Stimulated activated CD8-positive, alpha-beta memory T cell treated with anti-CD3 and anti-CD28 coated beads, Interleukin-15, amount 100 ng/mL, for 24 hours (primary cell): Measurements from ENCODE around the gene HSPG2.
A peak's percentile ranks its signal among the peaks of the same experiment; 100 is the strongest.
"Not testable (repeated sequence)": the region's sequence is repeated elsewhere in the genome, so short reads cannot be mapped to it uniquely, and the experiment has no call there.

Experiments
- DNase-seq: peaks from one replicate; pipeline ENCODE4 v3.0.0-alpha.2; 2020; ENCODE audit warnings: low read depth

HSPG2 gene

DNA sequence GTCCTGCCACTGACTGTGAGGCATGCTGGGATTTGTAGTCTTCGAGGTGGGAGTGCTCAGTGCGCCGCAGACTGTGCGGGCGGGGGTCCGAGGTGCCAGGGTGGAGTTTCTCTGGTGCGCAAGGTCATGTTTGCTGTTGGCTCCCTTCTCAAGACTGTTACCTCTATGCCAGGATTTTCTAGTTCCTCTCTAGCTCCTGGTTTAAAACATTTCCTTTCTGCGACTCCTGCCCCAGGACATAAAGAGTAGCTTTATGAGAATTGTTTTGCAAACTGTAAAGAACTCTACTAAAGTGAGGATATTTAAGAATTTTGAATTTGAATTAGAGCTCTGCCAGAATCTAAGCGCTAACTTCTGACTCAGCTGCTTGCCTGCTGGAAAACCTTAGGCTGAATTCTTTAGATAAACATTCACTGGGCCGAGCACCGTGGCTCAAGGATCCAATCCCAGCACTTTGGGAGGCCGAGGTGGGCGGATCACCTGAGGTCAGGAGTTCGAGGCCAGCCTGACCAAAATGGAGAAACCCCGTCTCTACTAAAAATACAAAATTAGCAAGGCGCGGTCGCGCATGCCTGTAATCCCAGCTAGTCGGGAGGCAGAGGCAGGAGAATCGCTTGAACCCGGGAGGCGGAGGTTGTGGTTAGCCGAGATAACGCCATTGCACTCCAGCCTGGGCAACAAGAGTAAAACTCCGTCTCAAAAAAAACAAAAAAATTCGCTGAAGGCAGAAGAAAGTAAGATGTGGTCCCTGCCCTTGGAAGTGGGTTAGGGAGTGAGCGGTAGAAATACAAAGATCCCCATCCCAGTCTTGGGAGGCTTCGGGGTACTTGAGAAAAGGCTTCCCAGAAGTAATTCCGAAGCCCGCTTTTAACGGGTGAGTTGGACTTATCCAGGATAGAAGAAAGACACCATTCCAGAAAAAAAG, 153.2 kb downstream of the HSPG2 start:
- no peak for DNase-seq

DNA sequence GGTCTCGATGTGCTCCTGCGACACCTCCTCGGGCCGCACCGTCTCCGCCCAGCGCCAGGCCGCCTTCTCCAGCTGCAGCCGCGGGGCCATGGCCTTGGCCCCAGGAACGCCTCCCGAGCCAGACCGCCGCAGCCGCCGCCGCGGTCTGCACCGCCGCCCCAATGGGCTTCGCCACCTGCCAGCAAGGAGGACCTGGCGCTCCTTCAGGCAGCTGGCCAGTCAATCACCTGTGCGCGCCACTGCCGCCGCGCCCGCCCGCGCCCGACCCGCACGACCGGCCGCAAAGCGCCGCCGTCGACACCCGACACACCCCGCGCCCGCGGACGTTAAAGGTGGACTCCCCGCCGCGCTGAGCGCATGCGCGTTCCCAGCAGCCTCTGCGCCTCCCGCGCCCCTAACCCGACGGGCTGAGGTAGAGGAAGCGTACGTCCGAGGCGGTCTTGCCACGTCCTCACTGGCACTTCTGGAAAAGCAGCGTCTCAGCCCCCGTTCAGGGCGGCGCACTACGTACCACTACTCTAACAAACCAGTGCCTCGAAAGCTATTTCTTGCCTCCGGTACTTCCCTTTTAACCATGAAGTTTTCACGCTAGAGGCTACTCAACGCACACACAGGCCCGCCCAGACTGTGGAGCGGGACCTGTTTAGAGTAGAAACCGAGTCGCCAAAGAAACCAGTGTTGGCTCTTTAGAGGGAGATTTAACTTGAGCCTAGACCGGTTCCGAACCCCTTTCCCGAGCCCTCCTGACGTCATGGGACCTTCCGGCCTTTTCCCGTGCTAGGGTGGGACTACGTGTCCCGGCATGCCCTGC, 154.0 kb downstream of the HSPG2 start, which contains the start of gene USP48:
Gene USP48, minus strand, starts transcription at position 282 of the 811 bp plus-strand sequence. Its CDS starts 192 bp downstream, at position 90.
- DNase-seq = peak; percentile 94

DNA sequence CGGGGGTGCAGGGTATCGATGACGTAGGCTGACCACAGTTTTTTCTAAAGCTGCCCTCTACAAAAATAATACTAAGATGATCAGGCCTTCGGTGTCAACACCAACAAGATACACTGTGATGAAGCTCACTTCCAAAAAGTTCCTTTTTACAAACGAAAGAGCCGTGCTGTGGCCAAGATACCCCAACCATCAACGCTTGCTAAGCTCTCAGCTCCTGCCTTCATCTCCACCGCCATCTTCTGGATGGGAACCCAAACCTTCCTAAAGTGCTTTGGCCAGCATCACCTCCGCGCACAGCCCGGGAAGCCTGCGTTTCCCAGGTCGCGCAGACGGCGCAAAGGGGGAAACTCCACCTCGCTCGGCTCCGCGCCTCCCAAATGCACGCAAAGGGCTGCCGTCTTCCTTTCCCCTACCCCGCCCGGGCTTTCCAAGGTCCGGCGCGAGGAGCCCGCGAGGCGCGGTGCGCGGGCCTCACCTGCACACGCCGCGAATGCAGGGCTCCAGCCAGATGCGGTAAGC, 154.7 kb downstream of the HSPG2 start:
- DNase-seq = no peak

DNA sequence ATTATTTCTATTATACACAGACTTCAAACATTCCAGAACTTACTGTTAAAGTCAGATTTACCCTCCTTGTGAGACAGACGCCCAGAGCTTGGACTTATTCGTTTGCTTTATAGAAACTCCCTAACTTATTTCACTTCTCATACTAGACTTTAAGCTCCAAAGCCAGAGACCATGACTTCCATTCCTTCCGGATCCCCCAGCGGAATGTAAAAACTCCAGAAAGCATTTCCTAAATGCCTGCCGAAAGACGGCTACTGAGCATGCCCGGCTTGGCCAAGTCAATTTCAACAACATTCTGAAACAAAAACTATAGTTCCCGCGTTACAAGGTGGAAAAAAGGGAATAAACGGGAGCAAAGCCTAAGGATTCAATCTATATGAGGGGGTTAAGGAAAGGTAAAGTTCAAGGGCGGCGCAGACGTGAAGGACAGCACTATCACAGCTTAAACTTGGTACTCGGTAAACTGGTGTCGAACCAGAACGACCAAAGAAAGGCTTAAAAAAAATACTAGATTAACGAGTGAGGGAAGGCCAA, 155.2 kb downstream of the HSPG2 start:
- DNase-seq = no peak

DNA sequence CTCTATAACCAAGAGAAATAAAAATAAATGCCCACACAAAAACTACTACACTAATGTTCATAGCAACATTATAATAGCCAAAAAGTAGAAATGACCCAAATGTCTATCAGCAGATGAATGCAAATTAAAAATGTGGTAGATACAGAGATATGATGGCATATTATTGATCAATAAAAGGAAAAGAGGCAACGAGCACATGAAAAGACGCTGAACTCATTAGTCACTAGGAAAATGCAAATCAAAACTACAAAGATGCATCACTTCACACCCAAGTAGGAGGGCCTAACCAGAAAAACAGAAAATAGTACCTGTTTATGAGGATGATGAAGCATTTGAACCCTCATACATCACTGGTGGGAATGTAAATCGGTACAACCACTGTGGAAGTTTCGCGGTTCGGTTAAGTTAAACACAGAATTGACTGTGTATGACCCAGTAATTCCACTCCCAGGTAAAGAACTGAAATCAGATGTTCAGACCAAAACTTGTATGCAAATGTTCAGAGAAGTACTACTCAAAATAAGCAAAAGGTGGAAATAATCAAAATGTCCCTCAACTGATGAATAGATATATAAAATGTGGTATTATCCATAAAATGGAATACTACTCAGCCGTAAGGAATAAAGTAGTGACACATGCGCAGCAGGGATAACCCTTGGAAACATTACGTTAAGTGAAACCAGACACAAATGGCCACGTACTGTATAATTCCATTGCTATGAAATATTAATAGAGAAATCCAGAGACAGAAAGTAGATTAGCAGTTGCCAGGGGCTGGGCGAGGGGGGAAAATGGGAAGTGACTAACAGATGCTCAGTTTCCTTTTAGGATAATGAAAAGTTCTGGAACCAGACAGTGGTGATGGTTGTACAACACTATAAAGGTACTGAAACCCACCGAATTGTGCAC, 157.2 kb downstream of the HSPG2 start:
- no peak for DNase-seq

DNA sequence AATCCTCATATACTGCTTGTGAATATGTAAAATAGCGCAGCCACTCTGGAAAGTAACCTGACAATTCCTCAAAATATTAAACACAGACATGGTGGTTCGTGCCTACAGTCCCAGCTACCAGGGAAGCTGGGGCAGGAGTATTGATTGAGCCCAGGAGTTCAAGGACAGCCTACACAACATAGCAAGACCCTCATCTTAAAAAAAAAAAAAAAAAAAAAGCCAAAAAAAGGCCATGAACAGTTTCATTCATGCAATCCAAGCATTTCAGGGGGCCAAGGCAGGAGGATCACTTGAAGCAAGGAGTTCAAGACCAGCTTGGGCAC, 158.7 kb downstream of the HSPG2 start:
- DNase-seq = no peak

DNA sequence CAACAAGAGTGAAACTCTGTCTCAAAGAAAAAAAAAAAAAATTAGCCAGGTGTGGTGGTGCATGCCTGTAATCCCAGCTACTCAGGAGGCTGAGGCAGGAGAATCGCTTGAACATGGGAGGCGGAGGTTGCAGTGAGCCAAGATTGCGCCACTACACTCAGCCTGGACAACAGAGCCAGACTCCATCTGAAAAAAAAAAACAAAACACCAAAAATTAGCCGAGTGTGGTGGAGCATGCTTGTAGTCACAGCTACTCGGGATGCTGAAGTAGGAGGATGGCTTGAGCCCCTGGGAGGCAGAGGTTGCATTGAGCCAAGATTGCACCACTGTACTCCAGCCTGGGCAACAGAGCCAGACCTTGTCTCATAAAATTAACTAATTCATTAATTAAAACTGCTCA, 160.2 kb downstream of the HSPG2 start:
- not testable (repeated sequence) for DNase-seq

DNA sequence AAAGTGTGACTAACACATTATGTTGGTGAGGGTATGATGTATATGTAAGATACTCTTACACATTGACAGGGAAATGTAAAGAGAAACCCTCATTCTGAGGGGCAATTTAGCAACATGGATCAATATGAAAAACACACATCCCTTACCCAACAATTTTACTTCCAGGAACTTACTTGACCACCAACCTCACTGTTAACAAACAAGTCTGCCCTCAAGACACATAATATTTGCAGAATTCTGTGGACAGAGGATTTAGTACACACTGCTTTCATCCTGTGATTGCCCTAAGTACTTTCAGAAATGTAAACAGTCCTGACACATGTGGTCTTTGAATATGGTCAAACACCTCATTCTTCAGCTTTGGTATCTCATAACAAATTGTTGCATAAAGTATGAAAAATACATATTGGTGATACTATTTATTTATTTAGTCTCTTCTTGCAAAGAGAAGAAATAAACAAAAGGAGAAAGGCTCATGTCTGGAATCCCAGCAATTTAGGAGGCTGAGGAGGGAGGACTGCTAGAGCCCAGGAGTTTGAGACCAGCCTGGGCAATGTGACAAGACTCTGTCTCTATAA, 161.0 kb downstream of the HSPG2 start:
- DNase-seq = no peak

DNA sequence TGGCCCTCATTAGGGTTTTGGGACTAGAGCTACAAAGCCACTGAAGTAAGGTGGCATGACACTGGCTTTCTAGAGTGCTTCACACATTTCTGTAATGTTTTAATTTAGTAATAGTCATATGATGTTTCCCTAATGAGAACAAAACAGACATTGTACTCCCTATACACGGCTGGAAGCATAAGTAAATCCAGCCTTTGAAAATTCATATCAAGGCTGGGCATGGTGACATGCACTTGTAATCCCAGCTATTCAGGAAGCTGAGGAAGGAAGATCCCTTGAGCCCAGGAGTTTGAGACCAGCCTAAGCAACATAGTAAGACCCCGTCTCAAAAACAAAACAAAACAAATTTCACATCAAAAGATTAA, 161.6 kb downstream of the HSPG2 start:
- DNase-seq = no peak

DNA sequence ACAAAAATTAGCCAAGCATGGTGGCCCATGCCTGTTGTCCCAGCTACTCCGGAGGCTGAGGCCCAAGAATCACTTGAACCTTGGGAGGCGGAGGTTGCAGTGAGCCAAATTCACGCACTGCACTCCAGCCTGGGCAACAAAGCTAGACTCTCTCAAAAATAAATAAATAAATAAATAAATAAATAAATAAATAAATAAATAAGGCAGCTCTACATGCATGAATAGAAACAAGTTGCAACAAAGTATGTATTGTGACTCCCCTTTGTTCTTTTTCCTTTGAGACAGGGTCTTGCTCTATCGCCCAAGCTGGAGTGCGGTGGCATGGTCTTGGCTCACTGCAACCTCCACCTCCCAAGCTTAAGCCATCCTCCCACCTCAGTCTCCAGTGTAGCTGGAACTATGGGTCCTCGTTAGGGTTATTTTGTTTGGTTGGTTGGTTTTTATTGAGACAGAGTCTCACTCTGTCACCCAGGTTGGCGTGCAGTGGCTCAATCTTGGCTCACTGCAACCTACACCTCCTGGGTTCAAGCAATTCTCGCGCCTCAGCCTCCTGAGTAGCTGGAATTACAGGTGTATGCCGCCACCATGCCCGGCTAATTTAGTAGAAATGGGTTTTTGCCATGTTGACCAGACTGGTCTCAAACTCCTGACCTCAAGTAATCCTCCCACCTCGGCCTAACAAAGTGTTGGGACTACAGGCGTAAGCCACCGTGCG, 162.1 kb downstream of the HSPG2 start:
- no peak for DNase-seq

DNA sequence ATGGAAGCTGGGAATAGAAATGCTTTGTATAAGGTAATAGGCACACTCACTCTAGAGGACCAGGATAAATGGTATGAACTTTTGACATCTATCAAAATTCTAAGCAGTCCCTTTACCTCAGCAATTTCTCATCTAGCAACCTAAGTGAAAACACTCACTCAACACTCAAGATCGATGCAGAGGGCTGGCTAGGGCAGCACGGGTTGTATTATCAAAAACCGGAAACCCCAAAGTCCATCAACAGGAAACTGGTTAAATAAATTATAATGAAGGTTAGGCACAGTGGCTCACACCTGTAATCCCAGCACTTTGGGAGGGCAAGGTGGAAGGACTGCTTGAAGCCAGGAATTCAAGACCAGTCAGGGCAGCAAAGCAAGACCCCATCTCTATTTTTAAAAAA, 163.5 kb downstream of the HSPG2 start:
- no peak for DNase-seq
